HG02852 (cell line): ENCODE results near the gene TCF12.
"Not testable (repeated sequence)": the region's sequence is repeated elsewhere in the genome, so short reads cannot be mapped to it uniquely, and the experiment has no call there.

Experiments used
- ATAC-seq: cut with Tn5 transposase; IDR thresholded peaks from one replicate; pipeline ENCODE4 v1.9.1; 2021; ENCODE audit warnings: mild to moderate bottlenecking, moderate library complexity; ENCODE audit not compliant: unreplicated experiment

TCF12 gene

GRCh38 chr15:57129064-57129463 is 210.6 kb downstream of the TCF12 start:
- ATAC-seq = no peak

GRCh38 chr15:57130956-57131355 is 212.5 kb downstream of the TCF12 start:
- no peak for ATAC-seq

- no peak for ATAC-seq
These were observed 214.9 kb downstream of the TCF12 start for GRCh38 chr15:57133127-57133968.

GRCh38 chr15:57134071-57134605 is 215.7 kb downstream of the TCF12 start:
- ATAC-seq = no peak

GRCh38 chr15:57134851-57135250 is 216.4 kb downstream of the TCF12 start:
- ATAC-seq = no peak

- no peak for ATAC-seq
These were observed 217.4 kb downstream of the TCF12 start for GRCh38 chr15:57135800-57136199.

GRCh38 chr15:57138349-57138788 is 219.9 kb downstream of the TCF12 start:
- no peak for ATAC-seq

GRCh38 chr15:57143511-57144078 is 225.2 kb downstream of the TCF12 start:
- ATAC-seq = no peak

- no peak for ATAC-seq
These were observed 226.0 kb downstream of the TCF12 start for GRCh38 chr15:57144448-57144847.

GRCh38 chr15:57146506-57147201 is 228.2 kb downstream of the TCF12 start:
- no peak for ATAC-seq

GRCh38 chr15:57147621-57148020 is 229.2 kb downstream of the TCF12 start:
- no peak for ATAC-seq

GRCh38 chr15:57148262-57148661 is 229.8 kb downstream of the TCF12 start:
- no peak for ATAC-seq

GRCh38 chr15:57149196-57149595 is 230.8 kb downstream of the TCF12 start:
- no peak for ATAC-seq

GRCh38 chr15:57150066-57150865 is 231.8 kb downstream of the TCF12 start:
- ATAC-seq = no peak

GRCh38 chr15:57150866-57151203 is 232.4 kb downstream of the TCF12 start:
- ATAC-seq = not testable (repeated sequence)

- ATAC-seq = no peak
These were observed 233.7 kb downstream of the TCF12 start for GRCh38 chr15:57152133-57152532.

- ATAC-seq = peak; percentile 62
These were observed 234.5 kb downstream of the TCF12 start for GRCh38 chr15:57152666-57153539.

- ATAC-seq = no peak
These were observed 237.9 kb downstream of the TCF12 start for GRCh38 chr15:57156210-57156884.

GRCh38 chr15:57158589-57158988 is 240.1 kb downstream of the TCF12 start:
- ATAC-seq = no peak
